ENCODE data around the gene ZBP1.

Gene ZBP1

DNA sequence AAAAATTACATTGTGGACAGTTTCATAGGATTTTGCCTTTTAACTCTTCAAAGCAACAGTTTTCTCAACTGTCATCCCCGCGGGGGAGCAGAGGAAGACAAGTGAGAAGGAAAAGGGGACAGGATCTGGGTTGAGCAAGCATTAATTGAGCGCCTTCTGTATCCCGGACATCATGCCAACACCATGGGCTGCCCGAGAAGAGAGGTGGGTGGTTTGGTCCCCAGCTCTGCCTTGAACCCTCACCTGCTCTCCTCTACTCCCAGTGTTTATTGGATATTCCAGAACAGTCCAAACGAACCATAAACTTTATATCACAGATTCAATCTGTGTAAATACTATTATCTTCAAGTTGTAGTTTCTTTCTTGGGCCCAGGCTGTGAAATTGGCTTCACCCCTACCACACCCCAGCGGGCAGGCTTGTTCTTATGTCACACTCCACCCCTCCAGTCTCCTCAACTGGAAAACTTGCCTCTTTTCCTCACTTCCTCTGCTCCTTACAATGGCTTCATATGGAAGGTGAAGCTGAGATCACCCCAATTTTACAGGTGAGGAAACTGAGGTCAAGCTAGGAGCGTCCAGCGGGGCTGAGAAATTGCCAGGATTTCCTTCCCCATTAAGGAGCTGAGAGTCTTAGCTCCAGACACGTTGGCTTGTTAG is 53.3 kb downstream of the ZBP1 start:
- no peak for TF ChIP-seq CTCF (conservative IDR thresholded peaks at IDR 0.05; ENCODE audit: control insufficient read depth, insufficient read depth, low read depth, low read length)
- H3K4me3 ChIP-seq (ENCODE audit: control insufficient read depth, low read depth, low read length) = no peak overlapping the region
- no peak for DNase-seq (ENCODE audit: low read depth)

- no peak for DNase-seq (ENCODE audit: low read depth)
- TF ChIP-seq CTCF (conservative IDR thresholded peaks at IDR 0.05; ENCODE audit: control insufficient read depth, insufficient read depth, low read depth, low read length) = no peak
- no peak overlapping the region for H3K4me3 ChIP-seq (ENCODE audit: control insufficient read depth, low read depth, low read length)
Observed at GRCh38 chr20:57566399-57566798, 53.8 kb downstream of the ZBP1 start.

DNA sequence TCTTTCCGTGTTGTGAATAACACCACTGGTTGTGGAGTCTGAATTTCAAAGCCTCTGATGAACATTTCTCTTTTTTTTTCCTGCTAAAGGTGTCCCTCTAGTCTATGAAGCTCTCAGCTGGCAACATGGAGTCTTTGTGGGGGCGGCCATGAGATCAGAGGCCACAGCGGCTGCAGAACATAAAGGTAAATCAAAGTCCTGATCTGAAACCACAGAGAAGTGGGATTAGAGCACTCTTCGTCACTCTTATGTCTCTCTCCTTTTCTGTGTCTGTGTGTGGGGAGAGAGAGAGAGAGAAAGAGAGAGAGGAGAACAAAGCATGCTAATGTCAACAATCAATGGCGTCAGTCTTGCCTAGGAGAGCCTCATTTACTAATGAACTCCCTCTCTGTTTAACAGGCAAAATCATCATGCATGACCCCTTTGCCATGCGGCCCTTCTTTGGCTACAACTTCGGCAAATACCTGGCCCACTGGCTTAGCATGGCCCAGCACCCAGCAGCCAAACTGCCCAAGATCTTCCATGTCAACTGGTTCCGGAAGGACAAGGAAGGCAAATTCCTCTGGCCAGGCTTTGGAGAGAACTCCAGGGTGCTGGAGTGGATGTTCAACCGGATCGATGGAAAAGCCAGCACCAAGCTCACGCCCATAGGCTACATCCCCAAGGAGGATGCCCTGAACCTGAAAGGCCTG is 55.1 kb downstream of the ZBP1 start:
- DNase-seq (ENCODE audit: low read depth) = no peak
- TF ChIP-seq CTCF (conservative IDR thresholded peaks at IDR 0.05; ENCODE audit: control insufficient read depth, insufficient read depth, low read depth, low read length) = no peak
- no peak overlapping the region for H3K4me3 ChIP-seq (ENCODE audit: control insufficient read depth, low read depth, low read length)

GRCh38 chr20:57564180-57564802 is 55.9 kb downstream of the ZBP1 start:
- H3K4me3 ChIP-seq (ENCODE audit: control insufficient read depth, low read depth, low read length) = no peak overlapping the region
- no peak for DNase-seq (ENCODE audit: low read depth)
- TF ChIP-seq CTCF (conservative IDR thresholded peaks at IDR 0.05; ENCODE audit: control insufficient read depth, insufficient read depth, low read depth, low read length) = no peak

- no peak for TF ChIP-seq CTCF (conservative IDR thresholded peaks at IDR 0.05; ENCODE audit: control insufficient read depth, insufficient read depth, low read depth, low read length)
- no peak for DNase-seq (ENCODE audit: low read depth)
- H3K4me3 ChIP-seq (ENCODE audit: control insufficient read depth, low read depth, low read length) = no peak overlapping the region
Observed at GRCh38 chr20:57563522-57563921, 56.7 kb downstream of the ZBP1 start.

DNA sequence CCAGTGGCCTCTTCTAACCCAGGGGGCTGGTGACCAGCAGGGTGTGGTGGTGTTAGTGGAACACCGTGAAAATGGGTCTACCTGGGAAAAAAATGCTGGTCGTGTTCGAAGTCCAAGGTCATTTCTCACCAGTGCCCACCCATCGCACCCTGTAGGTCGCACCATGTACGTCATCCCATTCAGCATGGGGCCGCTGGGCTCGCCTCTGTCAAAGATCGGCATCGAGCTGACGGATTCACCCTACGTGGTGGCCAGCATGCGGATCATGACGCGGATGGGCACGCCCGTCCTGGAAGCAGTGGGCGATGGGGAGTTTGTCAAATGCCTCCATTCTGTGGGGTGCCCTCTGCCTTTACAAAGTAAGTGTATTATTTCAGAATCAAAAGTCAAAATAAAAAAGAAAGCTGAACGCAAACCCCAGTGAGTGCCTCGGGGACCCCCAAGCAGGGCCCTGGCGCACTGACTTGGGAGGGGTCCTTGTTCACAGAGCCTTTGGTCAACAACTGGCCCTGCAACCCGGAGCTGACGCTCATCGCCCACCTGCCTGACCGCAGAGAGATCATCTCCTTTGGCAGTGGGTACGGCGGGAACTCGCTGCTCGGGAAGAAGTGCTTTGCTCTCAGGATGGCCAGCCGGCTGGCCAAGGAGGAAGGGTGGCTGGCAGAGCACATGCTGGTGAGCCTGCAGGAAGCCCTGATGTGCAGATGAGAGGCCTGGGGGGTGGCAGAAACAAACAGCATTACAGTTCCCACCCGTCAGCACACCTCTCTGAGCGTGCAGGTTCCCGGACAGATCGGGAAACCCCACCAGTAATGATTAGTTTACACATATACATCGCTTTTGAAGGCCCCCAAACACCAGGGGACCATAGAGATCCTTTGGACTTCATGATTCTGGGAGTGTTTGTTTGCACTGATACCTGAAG is 57.4 kb downstream of the ZBP1 start:
- DNase-seq (ENCODE audit: low read depth) = no peak
- TF ChIP-seq CTCF (conservative IDR thresholded peaks at IDR 0.05; ENCODE audit: control insufficient read depth, insufficient read depth, low read depth, low read length) = no peak
- H3K4me3 ChIP-seq (ENCODE audit: control insufficient read depth, low read depth, low read length) = no peak overlapping the region

All from fibroblast of mammary gland (primary cell).